KMS-11 (cell line): ENCODE data around the gene GNS.
"Not testable (repeated sequence)": the region's sequence is repeated elsewhere in the genome, so short reads cannot be mapped to it uniquely, and the experiment has no call there.

Experiments
- H2AFZ ChIP-seq: fragments of 200-600 bp; sonication (generic); 2 replicates; pipeline ENCODE4 v1.6.1; 2016; ENCODE audit warnings: antibody characterized with exemption, mixed run types, low read depth
- H3K27ac ChIP-seq: fragments of 200-600 bp; sonication (generic); 2 replicates; pipeline ENCODE4 v1.6.1; 2016; ENCODE audit warnings: mild to moderate bottlenecking, mixed run types
- H3K27me3 ChIP-seq: fragments of 200-600 bp; sonication (generic); 2 replicates; pipeline ENCODE4 v1.6.1; 2017; ENCODE audit warnings: mild to moderate bottlenecking, low read depth, mixed run types, moderate library complexity; ENCODE audit not compliant: insufficient read depth
- H3K36me3 ChIP-seq: fragments of 200-600 bp; sonication (generic); 2 replicates; pipeline ENCODE4 v1.6.1; 2017; ENCODE audit warnings: mild to moderate bottlenecking, mixed run types; ENCODE audit not compliant: insufficient read depth
- H3K4me1 ChIP-seq: fragments of 200-600 bp; sonication (generic); 2 replicates; pipeline ENCODE4 v1.6.1; 2016; ENCODE audit warnings: mild to moderate bottlenecking, low read depth, mixed run types; ENCODE audit not compliant: poor library complexity, severe bottlenecking
- H3K4me2 ChIP-seq: fragments of 200-600 bp; sonication (generic); 2 replicates; pipeline ENCODE4 v1.7.0; 2016; ENCODE audit warnings: mild to moderate bottlenecking, mixed run types
- H3K4me3 ChIP-seq: fragments of 200-600 bp; sonication (generic); IDR thresholded peaks from 2 replicates; pipeline ENCODE4 v1.6.1; 2017; ENCODE audit warnings: low read depth, low read length, mixed read lengths; ENCODE audit not compliant: insufficient read depth
- H3K79me2 ChIP-seq: fragments of 200-600 bp; sonication (generic); 2 replicates; pipeline ENCODE4 v1.6.1; 2016; ENCODE audit warnings: low read depth, mixed run types; ENCODE audit not compliant: insufficient read depth
- H3K9ac ChIP-seq: fragments of 200-600 bp; sonication (generic); 2 replicates; pipeline ENCODE4 v1.6.1; 2016; ENCODE audit warnings: mild to moderate bottlenecking, mixed run types
- H4K20me1 ChIP-seq: fragments of 200-600 bp; sonication (generic); 2 replicates; pipeline ENCODE4 v1.6.1; 2016; ENCODE audit warnings: mild to moderate bottlenecking, mixed run types; ENCODE audit not compliant: insufficient read depth
- CTCF ChIP-seq: fragments of 200-600 bp; sonication (generic); conservative IDR thresholded peaks from 2 replicates; pipeline ENCODE4 v1.6.1; 2017; ENCODE audit warnings: low read depth, mild to moderate bottlenecking, antibody characterized with exemption, low read length, moderate library complexity, mixed read lengths

GNS gene

GRCh38 chr12:64779354-64779974 is 20.3 kb upstream of the GNS start:
- Histone ChIP-seq H3K27ac (no peak overlapping the region), H3K4me1 (peaks cover 7% of the 10 kb centered on the region), H3K9ac (no peak overlapping the region), H2AFZ (no peak overlapping the region), H3K27me3 (peaks cover 9% of the 10 kb centered on the region; the same call in 1 of the 2 replicates), H3K4me2 (0 out of 2 replicates have a peak overlapping the region, but pooled peaks have one; percentile 32), H3K36me3 (no peaks in the 10 kb centered on the region), H3K4me3 (no peak overlapping the region), H3K79me2 (no peaks in the 10 kb centered on the region; the same call in 1 of the 2 replicates), H4K20me1 (no peaks in the 10 kb centered on the region)
- no peak for TF ChIP-seq CTCF

- H2AFZ ChIP-seq, H3K27ac ChIP-seq, H3K4me3 ChIP-seq, H3K79me2 ChIP-seq, H3K4me1 ChIP-seq, H3K27me3 ChIP-seq, H3K9ac ChIP-seq, H3K36me3 ChIP-seq, H4K20me1 ChIP-seq, H3K4me2 ChIP-seq: not testable (repeated sequence)
Observed at GRCh38 chr12:64775147-64775736, 16.0 kb upstream of the GNS start.

- H3K27me3 ChIP-seq, result no peaks in the 10 kb centered on the region
- no peak overlapping the region for H3K4me3 ChIP-seq
- H3K79me2 ChIP-seq, result no peaks in the 10 kb centered on the region
- no peaks in the 10 kb centered on the region for H3K4me1 ChIP-seq
- no peak overlapping the region for H3K4me2 ChIP-seq
- no peak overlapping the region for H3K27ac ChIP-seq
- no peak for TF ChIP-seq CTCF
- H3K9ac ChIP-seq, result no peak overlapping the region
- no peak overlapping the region for H2AFZ ChIP-seq
- H3K36me3 ChIP-seq, result no peaks in the 10 kb centered on the region
- H4K20me1 ChIP-seq, result no peaks in the 10 kb centered on the region
Observed at GRCh38 chr12:64773386-64773785, 14.2 kb upstream of the GNS start.

GRCh38 chr12:64767495-64767894 is 8.3 kb upstream of the GNS start:
- H4K20me1 ChIP-seq, result no peaks in the 10 kb centered on the region

More at GRCh38 chr12:64767495-64767894, 8.3 kb upstream of the GNS start:
- Histone ChIP-seq H3K4me1 (no peaks in the 10 kb centered on the region), H3K4me3 (no peak overlapping the region), H2AFZ (no peak overlapping the region), H3K27me3 (no peaks in the 10 kb centered on the region), H3K27ac (no peak overlapping the region), H3K79me2 (no peaks in the 10 kb centered on the region), H3K36me3 (no peaks in the 10 kb centered on the region), H3K9ac (no peak overlapping the region), H3K4me2 (no peak overlapping the region)
- no peak for TF ChIP-seq CTCF
